Endothelial cell of umbilical vein (primary cell): ENCODE results near the gene RHOB. TPM values are rescaled to one million over a fixed set of nuclear protein-coding genes. Genes with fewer than 3 reads are reported as not detected.

Experiments
- BruUV-seq: library from RNA; stranded (reverse); fragments of 400-500 nt; replicated peaks from 2 replicates; lab custom pipeline; 2021; lab: Mats Ljungman, UMichigan
- CTCF ChIA-PET: fragments of 300-600, 350-600 bp; sonication (Branson Sonifier 250); formaldehyde crosslinking; loops from one replicate; lab custom pipeline; 2021; ENCODE audit warnings: antibody characterized with exemption, inconsistent platforms; lab: Charles Lee
- POLR2A ChIA-PET: fragments of 300-600, 350-600 bp; sonication (Branson Sonifier 250); formaldehyde crosslinking; loops from one replicate; lab custom pipeline; 2021; ENCODE audit warnings: antibody characterized with exemption, inconsistent platforms; lab: Charles Lee
- DNase-seq: peaks from one replicate; pipeline ENCODE4 v3.0.0-alpha.2; 2011; ENCODE audit warnings: low read depth, low spot score
- FAIRE-seq: peaks from 2 replicates; lab custom pipeline; 2011; peaks lifted over from hg19 to GRCh38; lab: Jason Lieb, UNC
- H2AFZ ChIP-seq: 2 replicates; pipeline ENCODE4 v1.6.0; 2012; ENCODE audit warnings: low read depth, low read length, control low read depth, inconsistent platforms
- H3K27ac ChIP-seq: 2 replicates; pipeline ENCODE4 v1.5.1; 2011; ENCODE audit warnings: low read depth, mild to moderate bottlenecking, control low read depth, low read length, moderate library complexity; ENCODE audit not compliant: insufficient read depth
- H3K27me3 ChIP-seq, 2 experiments: 2 replicates each; pipeline versions ENCODE4 v1.6.0 to v1.6.1; 2011; ENCODE audit warnings: low read length in 2 of 2, mixed read lengths in 1 of 2; ENCODE audit not compliant: control insufficient read depth in 2 of 2, insufficient read depth in 2 of 2
- H3K36me3 ChIP-seq, 2 experiments: 2 replicates in 1 of 2; 3 replicates in 1 of 2; pipeline ENCODE4 v1.5.1; 2011; ENCODE audit warnings: low read length in 2 of 2, mild to moderate bottlenecking in 1 of 2, moderate library complexity in 1 of 2; ENCODE audit not compliant: control insufficient read depth in 2 of 2, insufficient read depth in 2 of 2; ENCODE audit errors: extremely low read depth in 1 of 2
- H3K4me1 ChIP-seq: 3 replicates; pipeline ENCODE4 v1.5.1; 2011; ENCODE audit warnings: mild to moderate bottlenecking, low read length; ENCODE audit not compliant: control insufficient read depth, insufficient read depth; ENCODE audit errors: extremely low read depth
- H3K4me2 ChIP-seq: 2 replicates; pipeline ENCODE4 v1.6.1; 2011; ENCODE audit warnings: low read length, control low read depth, mixed read lengths; ENCODE audit not compliant: insufficient read depth
- H3K4me3 ChIP-seq, 3 experiments: fragments of 200-600 bp in 1 of 3; sonication (generic), shearing (Covaris generic) in 1 of 3; replicated peaks in 1 of 3; 2 replicates each; pipeline ENCODE4 v1.5.1; 2011 to 2016; ENCODE audit warnings: control low read depth in 3 of 3, low read length in 3 of 3, mild to moderate bottlenecking in 2 of 3, inconsistent platforms in 1 of 3, low read depth in 1 of 3, moderate library complexity in 1 of 3; ENCODE audit not compliant: insufficient read depth in 1 of 3
- H3K79me2 ChIP-seq: 2 replicates; pipeline ENCODE4 v1.6.0; 2012; ENCODE audit warnings: low read length, inconsistent platforms; ENCODE audit not compliant: control insufficient read depth, insufficient read depth
- H3K9ac ChIP-seq: replicated peaks from 2 replicates; pipeline ENCODE3; 2011; ENCODE audit warnings: low read length, control low read depth; ENCODE audit not compliant: insufficient read depth; ENCODE audit errors: extremely low read depth
- H3K9me1 ChIP-seq: replicated peaks from 3 replicates; pipeline ENCODE4 v1.6.0; 2011; ENCODE audit warnings: mild to moderate bottlenecking, low read length; ENCODE audit not compliant: control insufficient read depth, insufficient read depth; ENCODE audit errors: extremely low read depth
- H3K9me3 ChIP-seq: replicated peaks from 2 replicates; pipeline ENCODE4 v1.5.1; 2012; ENCODE audit warnings: low read length, inconsistent platforms; ENCODE audit not compliant: control insufficient read depth, insufficient read depth
- H4K20me1 ChIP-seq: replicated peaks from 2 replicates; pipeline ENCODE3; 2011; ENCODE audit warnings: mild to moderate bottlenecking, low read length; ENCODE audit not compliant: control insufficient read depth, insufficient read depth; ENCODE audit errors: extremely low read depth
- CTCF ChIP-seq, 2 donors: IDR thresholded peaks; 1 replicate in 1 of 2; 2 replicates in 1 of 2; pipeline ENCODE4 v1.5.1; 2011; ENCODE audit warnings: low read length in 2 of 2, mild to moderate bottlenecking in 2 of 2, moderate library complexity in 2 of 2, control low read depth in 1 of 2, inconsistent platforms in 1 of 2, low read depth in 1 of 2; ENCODE audit not compliant: insufficient read depth in 1 of 2; ENCODE audit errors: extremely low read depth in 1 of 2
- EZH2 ChIP-seq: IDR thresholded peaks from 2 replicates; pipeline ENCODE4 v1.6.1; 2012; ENCODE audit warnings: borderline replicate concordance, low read depth, mild to moderate bottlenecking, moderate library complexity, low read length, inconsistent platforms; ENCODE audit not compliant: severe bottlenecking
- FOS ChIP-seq: IDR thresholded peaks from 2 replicates; pipeline ENCODE4 v1.6.1; 2011; ENCODE audit warnings: mild to moderate bottlenecking, low read length, moderate library complexity, borderline replicate concordance; ENCODE audit not compliant: insufficient read depth
- GATA2 ChIP-seq: IDR thresholded peaks from 2 replicates; pipeline ENCODE4 v1.7.0; 2011; ENCODE audit warnings: low read depth, mild to moderate bottlenecking, moderate library complexity, mixed read lengths, low read length; ENCODE audit not compliant: insufficient read length, insufficient read depth
- JUN ChIP-seq: IDR thresholded peaks from 2 replicates; pipeline ENCODE4 v1.6.1; 2011; ENCODE audit warnings: borderline replicate concordance, low read depth; ENCODE audit not compliant: insufficient read length, insufficient read depth
- MAX ChIP-seq: IDR thresholded peaks from 2 replicates; pipeline ENCODE4 v1.6.1; 2011; ENCODE audit not compliant: insufficient read depth, insufficient read length
- MYC ChIP-seq: IDR thresholded peaks from one replicate; pipeline ENCODE4 v1.6.1; 2011; ENCODE audit warnings: mild to moderate bottlenecking, low read depth, low read length
- POLR2A ChIP-seq: IDR thresholded peaks from 2 replicates; pipeline ENCODE4 v1.6.1; 2012; ENCODE audit warnings: low read depth, mild to moderate bottlenecking, control low read depth, low read length
- POLR2AphosphoS5 ChIP-seq: IDR thresholded peaks from 2 replicates; pipeline ENCODE4 v1.6.1; 2012; ENCODE audit warnings: low read depth, mild to moderate bottlenecking, control low read depth, low read length, moderate library complexity; ENCODE audit not compliant: insufficient read depth
- dilution Hi-C: fragments of 300-500 bp; cut with MboI; formaldehyde crosslinking; loops from one replicate; pipeline ENCODE4 v1.15.0; 2019; ENCODE audit warnings: low sequenced_read_pairs; ENCODE audit not compliant: extremely low pct_ligation_motif_present
- intact Hi-C: fragments of 100-400 bp; cut with micrococcal nuclease; formaldehyde crosslinking; loops from one replicate; pipeline ENCODE4 v1.10.0; 2022
- polyA plus RNA-seq, 4 experiments: library from polyadenylated mRNA; depleted of rRNA in 3 of 4; stranded (reverse) in 3 of 4; unstranded in 1 of 4; fragments of >200 nt; gene quantifications; 2 replicates each; pipeline versions ENCODE4 v1.2.1 to v1.2.3, GENCODE V29; 2011 to 2012; ENCODE audit warnings: missing spikeins in 1 of 4
- total RNA-seq: library from RNA; stranded (reverse); gene quantifications from 2 replicates; pipeline ENCODE4 v1.2.3, GENCODE V29; 2021

Gene RHOB
- total and polyA plus RNA-seq, 2 donors (not counting 3 experiments of a cell fraction or from before 2014, with no cell fraction given): 830 to 1,101 TPM

GRCh38 chr2:20496076-20496872, 49.4 kb downstream of the RHOB start:
- POLR2A ChIA-PET: no interaction called here
- no peak overlapping the region for H3K27ac ChIP-seq
- no peak for FAIRE-seq

More at GRCh38 chr2:20496076-20496872, 49.4 kb downstream of the RHOB start:
- dilution Hi-C loops (no loop called here), intact Hi-C loops (no loop called here)
- H3K79me2 ChIP-seq: no peaks in the 10 kb centered on the region
- H4K20me1 ChIP-seq: no peaks in the 10 kb centered on the region
- no peaks in the 10 kb centered on the region for H3K36me3 ChIP-seq
- no TSS peak for BruUV-seq
- no peaks in the 10 kb centered on the region for H3K9me1 ChIP-seq
- no peak overlapping the region for H2AFZ ChIP-seq
- no peak for TF ChIP-seq MYC
- TF ChIP-seq POLR2A: no peak
- TF ChIP-seq JUN: no peak
- TF ChIP-seq FOS: no peak
- no peak for TF ChIP-seq CTCF (IDR thresholded peaks at IDR 0.05; ENCODE audit: extremely low read depth in 1 of 2, insufficient read depth in 1 of 2, low read depth in 1 of 2, low read length in 2 of 2)
- no peak for TF ChIP-seq GATA2
- no peak for TF ChIP-seq EZH2
- no peak for TF ChIP-seq MAX
- no peak for TF ChIP-seq POLR2AphosphoS5
- H3K4me2 ChIP-seq: no peak overlapping the region
- no peaks in the 10 kb centered on the region for H3K4me1 ChIP-seq
- DNase-seq: no peak
- no peak overlapping the region for H3K9ac ChIP-seq
- CTCF ChIA-PET: interaction anchor here (1.3 to 1.8 kb wide), 2 partner anchors 34 to 44 kb away, joined by 5 read pairs; no protein-coding TSS in a partner anchor
- no peaks in the 10 kb centered on the region for H3K9me3 ChIP-seq
- H3K27me3 ChIP-seq: no peaks in the 10 kb centered on the region
- no peak overlapping the region for H3K4me3 ChIP-seq
